22Rv1 (cell line): ENCODE measurements around the gene AMD1.

Experiments used
- H3K27ac ChIP-seq: fragments of 450-650 bp; 2 replicates; pipeline ENCODE4 v1.5.1; 2017
- CTCF ChIP-seq: fragments of 450-650 bp; IDR thresholded peaks from 2 replicates; pipeline ENCODE4 v1.5.1; 2017; ENCODE audit warnings: mild to moderate bottlenecking
- ZFX ChIP-seq: fragments of 450-650 bp; IDR thresholded peaks from 2 replicates; pipeline ENCODE4 v1.6.1; 2017; ENCODE audit warnings: antibody characterized with exemption, borderline replicate concordance

AMD1 gene

GRCh38 chr6:110864824-110865223 is 9.8 kb upstream of the AMD1 start:
- H3K27ac ChIP-seq, result no peak overlapping the region
- no peak for TF ChIP-seq ZFX
- no peak for TF ChIP-seq CTCF

GRCh38 chr6:110874880-110875547 is 429 bp downstream of the AMD1 start:
- TF ChIP-seq ZFX, result no peak
- TF ChIP-seq CTCF, result no peak
- H3K27ac ChIP-seq, result peak overlapping the region; percentile 98

GRCh38 chr6:110875548-110876169 is 1.1 kb downstream of the AMD1 start:
- peak overlapping the region; percentile 98 for H3K27ac ChIP-seq
- no peak for TF ChIP-seq CTCF
- no peak for TF ChIP-seq ZFX

- TF ChIP-seq ZFX (no peak), CTCF (no peak)
Observed at GRCh38 chr6:110876170-110876773, 1.7 kb downstream of the AMD1 start.

GRCh38 chr6:110876806-110877564 is 2.4 kb downstream of the AMD1 start:
- H3K27ac ChIP-seq, result peak overlapping the region; percentile 98
- TF ChIP-seq CTCF (no peak), ZFX (no peak)

More at GRCh38 chr6:110876170-110876773, 1.7 kb downstream of the AMD1 start:
- peak overlapping the region; percentile 98 for H3K27ac ChIP-seq

- H3K27ac ChIP-seq, result peak overlapping the region; percentile 98
- TF ChIP-seq CTCF (no peak), ZFX (no peak)
Observed at GRCh38 chr6:110877569-110877968, 3.0 kb downstream of the AMD1 start.
